PC-3 (cell line): ENCODE data around the gene ADCY3. TPM values are rescaled to one million over a fixed set of nuclear protein-coding genes. Genes with fewer than 3 reads are reported as not detected.

ENCODE experiments used
- ATAC-seq: fragments of 200-7000 bp; cut with Tn5 transposase; 2 replicates; pipeline ENCODE4 v1.9.1; 2020; ENCODE audit warnings: mild to moderate bottlenecking, moderate library complexity
- BruUV-seq: library from RNA; stranded (reverse); fragments of 400-500 nt; replicated peaks from 2 replicates; lab custom pipeline; 2021; lab: Mats Ljungman, UMichigan
- CTCF ChIA-PET: fragments of 300-600 bp; sonication (Branson Sonifier 250); formaldehyde crosslinking; loops from one replicate; lab custom pipeline; 2022; ENCODE audit warnings: antibody characterized with exemption; lab: Charles Lee
- POLR2A ChIA-PET: fragments of 300-600 bp; sonication (Branson Sonifier 250); formaldehyde crosslinking; loops from one replicate; lab custom pipeline; 2022; ENCODE audit warnings: antibody characterized with exemption; ENCODE audit not compliant: unreplicated experiment; lab: Charles Lee
- DNase-seq: peaks from one replicate; pipeline ENCODE4 v3.0.0-alpha.2; 2015
- H2AFZ ChIP-seq: fragments of 300-600 bp; sonication (generic); 2 replicates; pipeline ENCODE4 v1.6.0; 2016; ENCODE audit warnings: antibody characterized with exemption, low read length
- H3F3A ChIP-seq: fragments of 300-600 bp; sonication (generic); one replicate; pipeline ENCODE4 v1.6.0; 2017; ENCODE audit warnings: antibody characterized with exemption, low read length, control low read depth, mild to moderate bottlenecking; ENCODE audit not compliant: unreplicated experiment
- H3K27ac ChIP-seq: fragments of 300-600 bp; sonication (generic); 2 replicates; pipeline ENCODE4 v1.5.1; 2016; ENCODE audit warnings: mild to moderate bottlenecking, low read length
- H3K27me3 ChIP-seq: fragments of 300-600 bp; sonication (generic); 2 replicates; pipeline ENCODE4 v1.6.1; 2016; ENCODE audit warnings: low read length, mixed read lengths
- H3K36me3 ChIP-seq: fragments of 300-600 bp; sonication (generic); 2 replicates; pipeline ENCODE4 v1.6.1; 2016; ENCODE audit warnings: low read depth, mixed run types, low read length, mixed read lengths
- H3K4me1 ChIP-seq: fragments of 300-600 bp; sonication (generic); 2 replicates; pipeline ENCODE4 v1.5.1; 2016; ENCODE audit warnings: low read length; ENCODE audit not compliant: insufficient read depth
- H3K4me2 ChIP-seq: fragments of 300-600 bp; sonication (generic); 2 replicates; pipeline ENCODE4 v1.6.0; 2016; ENCODE audit warnings: low read length
- H3K4me3 ChIP-seq: fragments of 300-600 bp; sonication (generic); 2 replicates; pipeline ENCODE4 v1.5.1; 2016; ENCODE audit warnings: mild to moderate bottlenecking, low read length, mixed read lengths
- H3K79me2 ChIP-seq: fragments of 300-600 bp; sonication (generic); 2 replicates; pipeline ENCODE4 v1.6.1; 2017; ENCODE audit warnings: low read length, mixed read lengths
- H3K9ac ChIP-seq: fragments of 300-600 bp; sonication (generic); 2 replicates; pipeline ENCODE4 v1.6.0; 2016; ENCODE audit warnings: mild to moderate bottlenecking, low read length
- H3K9me2 ChIP-seq: fragments of 300-600 bp; sonication (generic); replicated peaks from 2 replicates; pipeline ENCODE4 v1.6.1; 2016; ENCODE audit warnings: mixed run types, low read length, mixed read lengths
- H3K9me3 ChIP-seq: fragments of 300-600 bp; sonication (generic); 2 replicates; pipeline ENCODE4 v1.6.1; 2016; ENCODE audit warnings: low read length, mixed read lengths
- H4K20me1 ChIP-seq: fragments of 300-600 bp; sonication (generic); 2 replicates; pipeline ENCODE4 v1.6.1; 2016; ENCODE audit warnings: low read length, mixed read lengths
- CTCF ChIP-seq: fragments of 300-600 bp; sonication (generic); conservative IDR thresholded peaks from 2 replicates; pipeline ENCODE4 v1.5.1; 2017; ENCODE audit warnings: antibody characterized with exemption, low read depth, mild to moderate bottlenecking, low read length
- EZH2 ChIP-seq: fragments of 300-600 bp; sonication (generic); IDR thresholded peaks from one replicate; pipeline ENCODE4 v1.6.1; 2017; ENCODE audit warnings: antibody characterized with exemption, mild to moderate bottlenecking, low read length; ENCODE audit not compliant: unreplicated experiment
- EZH2phosphoT487 ChIP-seq: fragments of 300-600 bp; sonication (generic); IDR thresholded peaks from 2 replicates; pipeline ENCODE4 v1.6.1; 2018; ENCODE audit warnings: mild to moderate bottlenecking, antibody characterized with exemption, low read length, borderline replicate concordance
- intact Hi-C: fragments of 100-400 bp; cut with micrococcal nuclease; formaldehyde crosslinking; loops from 2 replicates; pipeline ENCODE4 v1.9.0; 2023
- total RNA-seq: library from RNA; depleted of rRNA; stranded (reverse); fragments of >200 nt; gene quantifications from 2 replicates; pipeline ENCODE4 v1.2.3, GENCODE V29; 2014

Gene ADCY3
- total RNA-seq, 1 experiment from 2014 or later, result 52.0 TPM

GRCh38 chr2:24853996-24854395 is 66.0 kb downstream of the ADCY3 start:
- H4K20me1 ChIP-seq, result no peaks in the 10 kb centered on the region
- H3K4me2 ChIP-seq, result no peak overlapping the region
- no TSS peak for BruUV-seq
- no peaks in the 10 kb centered on the region for H3K79me2 ChIP-seq
- no peak overlapping the region for H2AFZ ChIP-seq
- ChIA-PET CTCF (no interaction called here), POLR2A (no interaction called here)
- no peak overlapping the region for H3K27ac ChIP-seq
- no peaks in the 10 kb centered on the region for H3K9me2 ChIP-seq
- no peaks in the 10 kb centered on the region for H3K36me3 ChIP-seq
- no peaks in the 10 kb centered on the region for H3F3A ChIP-seq
- H3K27me3 ChIP-seq, result no peaks in the 10 kb centered on the region
- no peaks in the 10 kb centered on the region for H3K9me3 ChIP-seq
- no peak for ATAC-seq
- no peak overlapping the region for H3K4me3 ChIP-seq
- no peak for TF ChIP-seq CTCF
- no peak for TF ChIP-seq EZH2phosphoT487
- intact Hi-C loops, result no loop called here
- no peak for DNase-seq
- no peak overlapping the region for H3K9ac ChIP-seq
- H3K4me1 ChIP-seq, result no peaks in the 10 kb centered on the region

GRCh38 chr2:24853046-24853445 is 67.0 kb downstream of the ADCY3 start:
- Histone ChIP-seq H3F3A (no peaks in the 10 kb centered on the region), H2AFZ (no peak overlapping the region), H3K36me3 (0 out of 2 replicates have a peak, but pooled peaks cover 2% of the 10 kb centered on the region), H3K4me3 (no peak overlapping the region), H3K79me2 (no peaks in the 10 kb centered on the region), H3K9ac (no peak overlapping the region), H3K9me3 (no peaks in the 10 kb centered on the region), H3K27me3 (no peaks in the 10 kb centered on the region), H3K9me2 (no peaks in the 10 kb centered on the region), H3K27ac (no peak overlapping the region), H4K20me1 (no peaks in the 10 kb centered on the region), H3K4me2 (no peak overlapping the region), H3K4me1 (no peaks in the 10 kb centered on the region)
- no peak for DNase-seq
- CTCF ChIA-PET, result no interaction called here
- no TSS peak for BruUV-seq
- POLR2A ChIA-PET, result no interaction called here
- TF ChIP-seq EZH2phosphoT487, result no peak
- intact Hi-C loops, result no loop called here
- no peak for ATAC-seq

- Histone ChIP-seq H3K4me3 (no peak overlapping the region), H3K9ac (no peak overlapping the region), H3K9me2 (no peaks in the 10 kb centered on the region), H3K4me2 (no peak overlapping the region), H4K20me1 (no peaks in the 10 kb centered on the region), H3K4me1 (no peaks in the 10 kb centered on the region), H3K79me2 (no peaks in the 10 kb centered on the region), H3K27ac (no peak overlapping the region), H3F3A (no peaks in the 10 kb centered on the region), H2AFZ (no peak overlapping the region), H3K9me3 (no peaks in the 10 kb centered on the region), H3K36me3 (0 out of 2 replicates have a peak, but pooled peaks cover 2% of the 10 kb centered on the region), H3K27me3 (no peaks in the 10 kb centered on the region)
- DNase-seq (no peak), ATAC-seq (no peak)
- TF ChIP-seq CTCF (no peak), EZH2 (no peak), EZH2phosphoT487 (no peak)
- intact Hi-C loops, result no loop called here
- CTCF ChIA-PET, result no interaction called here
- BruUV-seq, result no TSS peak
- POLR2A ChIA-PET, result no interaction called here
These were observed 67.5 kb downstream of the ADCY3 start for GRCh38 chr2:24852431-24853020.
